BLaER1 treated with 17β-estradiol and CSF1 and Interleukin-3, amounts not matched to agents 10 nM and 100 nM (cell line): ENCODE results near the gene PREB.
"Not testable (repeated sequence)": the region's sequence is repeated elsewhere in the genome, so short reads cannot be mapped to it uniquely, and the experiment has no call there.

Source experiments
- H3K27ac ChIP-seq, 11 experiments: shearing (Covaris generic); formaldehyde crosslinking; 2 replicates each; pipeline ENCODE4 v1.8.1; 2022
- H3K27me3 ChIP-seq, 11 experiments: shearing (Covaris generic); formaldehyde crosslinking; 2 replicates each; pipeline ENCODE4 v1.8.1; 2022
- H3K36me3 ChIP-seq, 11 experiments: shearing (Covaris generic); formaldehyde crosslinking; 2 replicates each; pipeline ENCODE4 v1.8.1; 2022
- H3K4me1 ChIP-seq, 10 experiments: shearing (Covaris generic); formaldehyde crosslinking; 2 replicates each; pipeline ENCODE4 v1.8.1; 2022
- H3K4me2 ChIP-seq, 11 experiments: shearing (Covaris generic); formaldehyde crosslinking; 2 replicates each; pipeline ENCODE4 v1.8.1; 2022
- H3K4me3 ChIP-seq, 10 experiments: shearing (Covaris generic); formaldehyde crosslinking; 2 replicates each; pipeline ENCODE4 v1.8.1; 2022
- H3K9ac ChIP-seq, 11 experiments: shearing (Covaris generic); formaldehyde crosslinking; 2 replicates each; pipeline ENCODE4 v1.8.1; 2022
- H3K9me3 ChIP-seq, 11 experiments: shearing (Covaris generic); formaldehyde crosslinking; replicated peaks in 1 of 11; 2 replicates each; pipeline ENCODE4 v1.8.1; 2022
- H4K20me1 ChIP-seq, 11 experiments: shearing (Covaris generic); formaldehyde crosslinking; 2 replicates each; pipeline ENCODE4 v1.8.1; 2022
- Cebpa-rat ChIP-seq, 11 experiments: shearing (Covaris generic); IDR thresholded peaks; 2 replicates each; pipeline ENCODE4 v1.8.1; 2022

Gene PREB

GRCh38 chr2:27121906-27122305, 12.5 kb downstream of the PREB start:
- no peaks in the 10 kb centered on the region for H3K9me3 ChIP-seq
- no peak overlapping the region for H3K4me3 ChIP-seq
- no peak for TF ChIP-seq Cebpa-rat (IDR thresholded peaks at IDR 0.05)
- peaks cover 0 to 11% (median 2%) of the 10 kb centered on the region in 10 experiments; a peak in 5 of 20 replicates for H3K4me1 ChIP-seq
- H3K4me2 ChIP-seq: no peak overlapping the region
- peaks cover 60 to 80% (median 76%) of the 10 kb centered on the region in 11 experiments for H3K27me3 ChIP-seq
- H3K27ac ChIP-seq: no peak overlapping the region
- no peaks in the 10 kb centered on the region for H4K20me1 ChIP-seq
- no peak overlapping the region for H3K9ac ChIP-seq
- no peaks in the 10 kb centered on the region for H3K36me3 ChIP-seq

- not testable (repeated sequence) for H4K20me1 ChIP-seq, H3K36me3 ChIP-seq, H3K9me3 ChIP-seq, H3K27ac ChIP-seq
- H3K4me1 ChIP-seq: peaks cover 0 to 11% (median 2%) of the 10 kb centered on the region in 10 experiments; a peak in 5 of 20 replicates
- peak overlapping the region in 9 of 10 experiments; percentile 50 to 72 (median 62); a peak in 19 of 20 replicates for H3K4me3 ChIP-seq
- H3K9ac ChIP-seq: peak overlapping the region in 2 of 11 experiments; percentile 58 to 61; a peak in 5 of 22 replicates
- peaks cover 57 to 75% (median 74%) of the 10 kb centered on the region in 11 experiments for H3K27me3 ChIP-seq
- peak overlapping the region; percentile 78 to 94 (median 85) for H3K4me2 ChIP-seq
Observed at GRCh38 chr2:27119330-27119670, 15.1 kb downstream of the PREB start.

GRCh38 chr2:27118525-27119329, 15.7 kb downstream of the PREB start, which contains the start of gene CGREF1:
Gene CGREF1 (minus strand): TSS chr2:27119128. CDS start chr2:27104366, 14,762 bp downstream.
- H3K4me2 ChIP-seq: peak within 1 kb of the TSS; percentile 78 to 94 (median 85)
- H3K9me3 ChIP-seq: no peaks in the 10 kb centered on the region
- TF ChIP-seq Cebpa-rat (IDR thresholded peaks at IDR 0.05): no peak
- H3K4me3 ChIP-seq: peak within 1 kb of the TSS; percentile 50 to 72 (median 62)
- H3K36me3 ChIP-seq: no peaks in the 10 kb centered on the region
- H4K20me1 ChIP-seq: no peaks in the 10 kb centered on the region
- H3K9ac ChIP-seq: peak within 1 kb of the TSS; percentile 42 to 74 (median 58); a peak in 19 of 22 replicates
- H3K4me1 ChIP-seq: peaks cover 0 to 11% (median 2%) of the 10 kb centered on the region in 10 experiments; a peak in 5 of 20 replicates
- H3K27me3 ChIP-seq: peaks cover 51 to 69% (median 68%) of the 10 kb centered on the region in 11 experiments
- H3K27ac ChIP-seq: peak within 1 kb of the TSS in 3 of 11 experiments; percentile 6 to 25 (median 12); a peak in 3 of 22 replicates

- no peaks in the 10 kb centered on the region for H3K36me3 ChIP-seq
- H3K27me3 ChIP-seq: peaks cover 44 to 63% (median 62%) of the 10 kb centered on the region in 11 experiments
- no peaks in the 10 kb centered on the region for H3K9me3 ChIP-seq
- TF ChIP-seq Cebpa-rat (IDR thresholded peaks at IDR 0.05): no peak
- peak overlapping the region; percentile 78 to 94 (median 85) for H3K4me2 ChIP-seq
- H3K4me3 ChIP-seq: peak overlapping the region; percentile 50 to 72 (median 62)
- H4K20me1 ChIP-seq: no peaks in the 10 kb centered on the region; a peak in 1 of 22 replicates
- H3K27ac ChIP-seq: no peak overlapping the region
- peak overlapping the region in 8 of 11 experiments; percentile 48 to 74 (median 63); a peak in 11 of 22 replicates for H3K9ac ChIP-seq
- peaks cover 0 to 11% (median 2%) of the 10 kb centered on the region in 10 experiments; a peak in 5 of 20 replicates for H3K4me1 ChIP-seq
Observed at GRCh38 chr2:27117995-27118524, 16.4 kb downstream of the PREB start.

GRCh38 chr2:27115519-27115918, 18.9 kb downstream of the PREB start:
- H3K36me3 ChIP-seq: no peaks in the 10 kb centered on the region
- no peaks in the 10 kb centered on the region; a peak in 1 of 22 replicates for H4K20me1 ChIP-seq
- H3K4me2 ChIP-seq: no peak overlapping the region
- H3K9ac ChIP-seq: no peak overlapping the region
- H3K27ac ChIP-seq: no peak overlapping the region
- no peaks in the 10 kb centered on the region for H3K9me3 ChIP-seq
- peaks cover 0 to 11% (median 2%) of the 10 kb centered on the region in 10 experiments; a peak in 5 of 20 replicates for H3K4me1 ChIP-seq
- TF ChIP-seq Cebpa-rat (IDR thresholded peaks at IDR 0.05): no peak
- H3K27me3 ChIP-seq: peaks cover 33 to 37% (median 36%) of the 10 kb centered on the region in 11 experiments
- H3K4me3 ChIP-seq: no peak overlapping the region

- H3K27me3 ChIP-seq, H3K27ac ChIP-seq, H3K9me3 ChIP-seq, H3K4me3 ChIP-seq, H3K4me1 ChIP-seq, H3K4me2 ChIP-seq, H3K9ac ChIP-seq, H4K20me1 ChIP-seq, H3K36me3 ChIP-seq: not testable (repeated sequence)
Observed at GRCh38 chr2:27111392-27112078, 22.9 kb downstream of the PREB start.

- not testable (repeated sequence) for H3K36me3 ChIP-seq, H3K9ac ChIP-seq, H3K4me2 ChIP-seq, H3K27ac ChIP-seq, H3K4me3 ChIP-seq, H4K20me1 ChIP-seq, H3K9me3 ChIP-seq, H3K27me3 ChIP-seq
- H3K4me1 ChIP-seq: peaks cover 6 to 11% (median 8%) of the 10 kb centered on the region in 10 experiments
Observed at GRCh38 chr2:27110603-27111352, 23.7 kb downstream of the PREB start.

GRCh38 chr2:27109083-27109482, 25.4 kb downstream of the PREB start:
- H3K27ac ChIP-seq: no peak overlapping the region
- no peaks in the 10 kb centered on the region; a peak in 1 of 22 replicates for H4K20me1 ChIP-seq
- no peaks in the 10 kb centered on the region for H3K27me3 ChIP-seq
- H3K36me3 ChIP-seq: no peaks in the 10 kb centered on the region
- H3K9me3 ChIP-seq: no peaks in the 10 kb centered on the region
- no peak overlapping the region for H3K4me2 ChIP-seq
- no peak overlapping the region for H3K4me3 ChIP-seq
- H3K4me1 ChIP-seq: peaks cover 9 to 18% (median 13%) of the 10 kb centered on the region in 10 experiments
- no peak overlapping the region for H3K9ac ChIP-seq
- no peak for TF ChIP-seq Cebpa-rat (IDR thresholded peaks at IDR 0.05)
